Tongue (tissue), 2 donors: ENCODE results near the gene PRKAR1B. TPM values are rescaled to one million over a fixed set of nuclear protein-coding genes. Genes with fewer than 3 reads are reported as not detected.

ENCODE experiments used
- DNase-seq: peaks from one replicate; pipeline ENCODE4 v3.0.0-alpha.2; 2015
- total RNA-seq: library from RNA; depleted of rRNA; stranded (reverse); fragments of >200 nt; gene quantifications from one replicate; pipeline ENCODE4 v1.2.3, GENCODE V29; 2014

Gene PRKAR1B
- total RNA-seq, 1 donor from 2014 or later, result 28.4 TPM

DNA sequence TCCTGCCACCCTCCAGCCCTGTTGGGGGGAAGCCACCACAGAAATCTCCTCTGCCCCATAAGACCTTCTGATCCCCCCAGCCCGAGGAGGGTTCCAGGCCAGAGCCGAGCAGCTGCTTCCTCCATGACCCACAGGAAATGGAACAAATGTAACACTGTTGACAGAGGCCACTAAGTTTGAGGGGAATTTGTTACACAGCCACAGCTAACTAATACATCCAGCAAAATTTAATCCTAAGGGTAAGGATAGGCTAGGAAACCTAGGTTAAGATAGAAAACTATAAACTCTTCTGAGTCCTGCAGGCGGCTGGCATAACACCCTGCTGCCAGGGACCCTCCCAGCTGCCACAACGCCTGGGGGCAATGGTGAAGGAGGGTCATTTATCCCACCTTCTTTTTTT, 140.6 kb downstream of the PRKAR1B start:
- DNase-seq, result no peak

- no peak for DNase-seq
Measured at GRCh38 chr7:585873-586272, 141.2 kb downstream of the PRKAR1B start.

DNA sequence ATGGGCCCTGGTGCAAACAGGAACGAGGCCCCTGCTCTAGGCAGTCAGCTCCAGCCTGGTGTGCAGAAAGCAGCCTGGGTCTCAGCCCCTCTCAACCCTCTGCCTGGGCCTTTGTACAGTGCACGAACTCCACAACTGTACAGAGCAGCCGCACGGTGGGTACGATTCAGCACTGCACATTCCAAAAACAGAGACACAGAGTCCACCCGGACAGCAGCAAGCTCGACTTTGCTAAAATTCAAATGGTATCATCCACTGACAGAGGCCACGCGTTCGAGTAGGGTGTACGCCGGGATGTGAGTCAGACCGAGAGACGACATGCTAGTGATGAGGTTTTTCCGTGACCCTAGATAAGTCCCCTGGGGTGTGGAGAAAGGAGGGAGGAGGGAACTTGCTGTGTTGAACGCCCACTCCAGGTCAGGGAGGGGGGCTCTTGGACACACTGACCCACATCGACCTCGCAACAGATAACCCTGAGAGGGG, 141.8 kb downstream of the PRKAR1B start:
- no peak for DNase-seq

GRCh38 chr7:584820-585219, 142.3 kb downstream of the PRKAR1B start:
- no peak for DNase-seq

GRCh38 chr7:584122-584465, 143.0 kb downstream of the PRKAR1B start:
- DNase-seq, result no peak

DNA sequence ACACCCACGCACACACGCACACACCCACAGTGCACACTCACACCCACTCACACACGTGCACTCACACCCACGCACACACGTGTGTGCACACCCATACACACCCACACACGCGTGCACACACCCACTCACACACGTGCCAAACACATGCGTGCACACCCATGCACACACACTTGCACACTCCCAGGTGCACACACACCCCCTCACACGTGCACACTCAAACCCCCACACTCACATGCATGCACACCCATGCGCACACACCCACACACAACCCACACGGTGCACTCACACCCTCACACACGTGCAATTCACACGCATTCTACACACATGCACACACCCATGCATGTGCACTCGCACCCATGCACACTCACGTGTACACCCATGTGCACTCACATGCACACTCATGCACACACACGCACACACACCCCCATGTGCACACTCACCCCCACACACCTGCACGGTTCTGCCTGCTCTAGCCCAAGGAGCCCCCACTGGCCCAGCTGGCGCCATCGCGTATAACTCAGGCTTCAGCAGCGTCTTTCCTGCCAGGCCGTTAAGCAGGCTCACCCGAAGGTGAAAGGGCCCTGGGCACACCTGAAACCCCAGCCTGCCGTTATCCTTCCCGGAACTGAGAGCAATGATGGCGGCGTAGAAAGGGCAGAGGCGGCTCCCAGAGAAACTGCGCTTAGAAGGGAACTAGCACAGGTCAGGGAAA, 143.5 kb downstream of the PRKAR1B start:
- DNase-seq, result no peak

GRCh38 chr7:582931-583330, 144.2 kb downstream of the PRKAR1B start:
- no peak for DNase-seq

DNA sequence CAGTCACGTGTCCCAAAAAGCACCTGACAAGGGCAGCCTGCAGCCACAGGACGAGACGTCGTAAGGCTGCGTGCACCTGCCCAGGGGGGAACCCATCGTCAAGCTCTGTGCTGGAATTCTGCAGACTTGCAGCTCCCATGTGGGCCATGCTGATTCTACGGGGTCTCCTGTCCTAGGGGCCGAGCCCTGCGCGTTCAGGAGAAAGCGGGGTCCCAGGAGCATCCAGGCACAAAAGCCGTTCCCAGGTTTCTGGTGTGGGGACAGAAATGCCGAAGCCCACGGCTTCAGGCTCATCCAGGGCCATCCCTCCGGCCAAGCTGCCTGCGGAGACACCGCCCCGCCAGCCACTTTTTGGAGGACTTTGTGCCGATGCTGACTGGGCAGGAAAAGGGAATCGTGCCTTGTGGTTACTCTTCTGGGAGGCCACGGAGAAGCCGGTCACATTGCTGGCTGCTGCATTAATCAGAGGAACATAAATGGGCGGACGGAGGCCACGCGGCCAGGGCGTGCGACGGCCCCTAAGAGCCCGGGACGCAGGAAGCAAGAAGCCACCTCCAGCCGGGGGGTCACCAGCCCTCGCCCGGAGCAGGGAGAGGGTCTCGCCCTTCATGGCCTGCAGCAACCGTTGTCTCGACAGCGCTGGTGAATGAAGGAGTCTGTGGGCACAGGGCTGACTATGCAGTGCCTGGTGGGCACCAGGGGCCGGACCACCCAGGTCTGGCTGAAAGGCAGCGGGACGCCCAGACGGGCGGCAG, 144.8 kb downstream of the PRKAR1B start:
- DNase-seq, result no peak

DNA sequence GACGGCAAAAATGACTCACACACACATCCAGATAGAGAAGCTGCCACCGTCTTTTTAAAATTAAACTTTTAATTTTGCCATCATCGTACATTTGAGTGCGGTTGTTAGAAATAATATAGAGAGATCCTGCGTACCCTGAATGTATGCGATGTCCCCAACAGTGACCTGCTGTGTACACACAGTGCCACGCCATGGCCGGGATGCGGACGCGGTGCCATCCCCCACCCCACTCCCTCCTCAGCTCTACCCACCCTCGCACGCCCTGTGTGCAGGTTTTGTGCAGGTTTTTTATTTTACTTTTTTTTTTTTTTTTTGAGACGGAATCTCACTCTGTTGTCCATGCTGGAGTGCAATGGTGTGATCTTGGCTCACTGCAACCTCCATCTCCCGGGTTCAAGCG, 148.7 kb downstream of the PRKAR1B start:
- DNase-seq, result no peak

- peak; percentile 67 for DNase-seq
Measured at GRCh38 chr7:577741-578370, 149.2 kb downstream of the PRKAR1B start.

GRCh38 chr7:577278-577665, 149.8 kb downstream of the PRKAR1B start:
- no peak for DNase-seq

DNA sequence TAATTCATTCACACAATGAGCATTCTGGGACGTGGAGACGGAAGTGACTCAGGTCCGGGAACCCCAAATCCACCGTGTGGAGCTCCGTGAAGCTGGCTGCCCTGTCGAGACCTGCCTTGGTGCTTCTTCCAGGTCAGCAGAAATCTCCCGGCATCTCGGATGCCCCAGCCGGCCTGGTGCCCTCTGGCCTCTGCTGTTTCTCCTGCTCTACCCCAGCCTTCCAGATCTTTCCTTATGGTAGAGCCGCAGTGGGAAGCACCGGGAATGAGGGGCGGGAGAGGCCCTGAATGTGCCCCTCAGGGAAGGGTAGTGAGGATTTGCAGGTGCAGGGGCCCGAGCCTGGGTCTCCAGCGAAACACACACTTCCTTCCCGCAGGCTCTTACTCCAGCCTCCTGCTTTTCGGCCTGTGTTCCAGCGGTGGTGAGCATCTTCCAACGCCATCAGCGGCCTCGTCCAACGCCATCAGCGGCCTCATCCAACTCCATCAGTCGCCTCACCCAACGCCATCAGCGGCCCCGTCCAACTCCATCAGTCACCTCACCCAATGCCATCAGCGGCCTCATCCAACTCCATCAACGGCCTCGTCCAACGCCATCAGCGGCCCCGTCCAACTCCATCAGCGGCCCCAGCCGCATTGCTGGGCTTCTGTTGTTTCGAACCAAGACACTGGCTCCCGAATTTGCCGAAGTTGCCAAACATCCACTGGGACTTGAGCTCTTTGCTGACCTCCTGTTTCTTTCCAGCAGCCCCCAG, 150.4 kb downstream of the PRKAR1B start:
- no peak for DNase-seq

- no peak for DNase-seq
Measured at GRCh38 chr7:575425-576366, 151.4 kb downstream of the PRKAR1B start.

DNA sequence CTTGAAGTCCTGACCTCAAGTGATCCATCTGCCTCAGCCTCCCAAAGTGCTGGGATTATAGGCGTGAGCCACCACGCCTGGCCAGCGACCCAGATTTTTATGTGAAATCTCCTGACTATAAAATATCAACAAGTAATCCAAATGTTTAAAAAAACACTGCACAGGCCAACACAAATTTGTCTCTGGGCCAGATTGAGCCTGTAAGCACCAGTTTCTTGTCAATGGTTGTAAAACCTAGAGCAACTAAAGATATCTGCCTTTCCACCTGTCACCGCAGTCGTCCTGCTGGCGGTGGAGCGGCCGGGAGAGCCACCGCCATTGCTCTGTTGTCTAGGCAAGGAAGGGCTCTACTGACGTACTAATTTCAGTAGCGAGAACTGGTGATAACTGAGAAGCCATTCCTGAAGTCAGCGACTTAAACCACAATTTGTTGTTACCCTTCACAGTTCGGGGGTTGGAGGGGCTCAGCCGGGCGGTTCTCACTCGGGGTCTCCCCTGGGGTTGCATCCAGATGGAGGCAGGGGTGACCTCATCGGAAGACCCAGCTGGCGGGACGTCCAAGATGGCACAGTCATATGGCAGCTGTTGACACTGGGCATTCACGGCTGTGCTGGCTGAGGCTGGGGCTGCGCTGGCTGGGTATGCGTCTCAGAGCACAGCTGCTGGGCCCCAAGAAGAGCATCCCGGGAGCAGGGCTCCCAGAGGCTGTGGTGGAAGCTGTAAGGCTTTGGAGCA, 152.3 kb downstream of the PRKAR1B start:
- peak; percentile 96 for DNase-seq

GRCh38 chr7:573933-574381, 153.1 kb downstream of the PRKAR1B start:
- DNase-seq, result peak; percentile 61

DNA sequence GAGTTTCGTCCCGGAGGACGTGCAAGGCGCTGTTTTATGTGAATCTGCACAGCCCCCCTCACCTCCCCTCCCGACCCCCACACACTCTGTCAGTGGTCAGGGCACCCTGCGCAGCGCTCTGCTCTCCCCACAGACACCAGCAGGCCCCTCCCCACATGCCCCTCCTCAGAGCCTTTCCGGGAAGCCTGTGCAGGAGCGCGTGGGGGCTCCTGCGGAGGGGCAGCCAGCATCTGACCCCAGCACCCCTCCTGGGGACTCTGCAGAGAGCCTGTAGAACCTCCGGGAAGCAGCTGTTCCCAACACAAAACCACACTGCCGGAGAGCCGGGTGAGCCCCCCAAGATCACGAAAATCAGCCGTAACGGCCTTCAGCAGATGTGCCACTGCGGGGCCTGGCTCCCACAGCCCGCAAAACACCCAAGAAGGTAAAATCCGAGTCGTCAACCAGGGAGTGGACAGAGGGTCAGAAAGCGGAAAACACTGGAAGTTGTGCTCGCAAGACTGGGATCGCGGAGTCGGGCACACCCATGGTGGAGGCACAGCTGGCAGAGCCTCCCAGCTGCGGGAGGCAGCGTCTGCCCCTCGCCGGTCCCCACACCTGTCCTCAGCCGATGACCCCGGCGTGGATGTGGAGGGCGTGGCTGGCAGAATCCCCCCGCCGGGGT, 153.7 kb downstream of the PRKAR1B start:
- DNase-seq, result no peak

DNA sequence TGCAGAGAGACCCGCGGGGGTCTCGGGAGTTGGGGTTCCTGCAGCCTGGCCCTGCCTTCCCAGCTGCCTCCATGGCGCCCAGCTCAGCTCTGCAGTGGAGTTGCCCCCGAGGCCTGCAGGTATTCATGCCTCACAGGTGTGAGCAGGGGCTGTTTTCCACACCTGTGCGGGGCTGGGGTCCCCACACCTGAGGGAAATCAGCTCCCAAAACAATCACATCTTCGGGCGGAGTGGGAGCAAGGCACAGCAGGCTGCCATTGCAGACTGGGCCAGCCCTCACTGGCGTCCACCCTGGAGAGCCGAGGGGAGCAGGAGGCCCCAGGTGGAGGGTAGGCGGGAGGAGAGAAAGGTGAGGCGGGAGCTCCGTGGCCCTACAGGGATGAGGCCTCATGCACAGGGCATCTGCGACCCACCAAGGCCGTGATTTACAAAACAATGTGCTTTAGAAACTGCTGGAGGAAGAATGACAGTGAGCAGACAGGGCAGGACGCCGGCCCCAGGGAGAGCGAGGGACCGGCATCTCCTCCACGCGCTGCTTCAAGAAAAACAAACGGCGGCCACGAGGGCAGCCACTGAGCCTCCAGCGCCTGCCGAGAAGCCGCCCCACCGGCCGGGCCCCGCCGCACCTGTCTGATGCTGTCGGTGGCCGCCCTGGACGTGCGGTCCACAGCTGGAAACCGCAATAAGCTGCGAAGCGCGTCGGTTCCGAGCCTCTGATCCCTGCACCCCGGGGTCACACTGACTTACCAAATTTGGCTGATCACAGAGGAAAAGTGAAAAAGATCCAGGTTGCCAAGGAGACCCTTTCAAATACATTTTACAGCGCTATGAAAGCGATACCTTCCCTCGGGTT, 154.4 kb downstream of the PRKAR1B start:
- DNase-seq, result peak; percentile 74

DNA sequence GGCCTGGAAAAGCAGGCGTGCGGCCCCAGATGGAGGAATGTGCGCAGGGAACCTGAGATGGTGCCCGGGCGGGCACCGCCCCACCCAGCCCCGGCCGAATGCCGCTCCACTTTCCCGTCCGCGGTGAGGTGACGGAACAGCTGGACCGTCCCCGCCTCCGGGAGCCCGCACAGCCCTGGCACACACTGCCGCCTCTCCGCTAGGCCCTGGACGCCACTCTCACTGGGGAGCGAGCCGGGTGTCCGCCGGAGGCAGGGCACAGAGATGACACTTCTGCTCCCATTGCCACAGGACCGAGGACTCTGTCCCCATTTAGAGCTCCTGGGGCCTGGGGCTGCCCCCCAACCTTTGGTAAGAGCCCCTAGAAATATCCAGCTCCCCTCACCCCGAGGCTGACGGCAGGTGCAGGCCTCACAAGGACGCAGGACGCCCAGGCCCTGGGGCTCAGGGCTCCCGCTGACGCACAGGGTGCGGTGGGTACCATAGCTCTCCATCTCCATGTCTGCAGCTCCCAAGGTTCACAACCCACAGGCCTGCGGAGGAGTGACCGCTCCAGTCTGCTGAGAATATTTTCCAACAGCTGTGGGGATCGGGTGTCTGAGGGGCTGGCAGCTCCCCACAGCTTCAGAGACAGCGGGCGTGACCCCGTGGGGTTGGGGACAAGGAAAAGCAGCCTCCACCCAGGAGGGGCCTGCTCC, 155.2 kb downstream of the PRKAR1B start:
- peak; percentile 89 for DNase-seq
